ENCODE measurements around the gene PCLO.

GRCh38 chr7:82732677-82733076 lies 430.0 kb downstream of the PCLO start:
- TF ChIP-seq CTCF (IDR thresholded peaks at IDR 0.05), result no peak
- TF ChIP-seq SP1 (CRISPR knock-in tag; conservative IDR thresholded peaks at IDR 0.05), result no peak
- no peak for TF ChIP-seq NR3C1 (CRISPR knock-in tag; conservative IDR thresholded peaks at IDR 0.05; ENCODE audit: low read depth)
- no peak for TF ChIP-seq ZNF121 (CRISPR knock-in tag; IDR thresholded peaks at IDR 0.05)
- TF ChIP-seq NFYB (CRISPR knock-in tag; conservative IDR thresholded peaks at IDR 0.05; ENCODE audit: low read depth), result no peak
- TF ChIP-seq, protein P1, sequence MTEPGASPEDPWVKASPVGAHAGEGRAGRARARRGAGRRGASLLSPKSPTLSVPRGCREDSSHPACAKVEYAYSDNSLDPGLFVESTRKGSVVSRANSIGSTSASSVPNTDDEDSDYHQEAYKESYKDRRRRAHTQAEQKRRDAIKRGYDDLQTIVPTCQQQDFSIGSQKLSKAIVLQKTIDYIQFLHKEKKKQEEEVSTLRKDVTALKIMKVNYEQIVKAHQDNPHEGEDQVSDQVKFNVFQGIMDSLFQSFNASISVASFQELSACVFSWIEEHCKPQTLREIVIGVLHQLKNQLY (CRISPR knock-in tag; IDR thresholded peaks at IDR 0.05), result no peak
- no peak for TF ChIP-seq USF2 (CRISPR knock-in tag; IDR thresholded peaks at IDR 0.05)
- TF ChIP-seq, protein P2, sequence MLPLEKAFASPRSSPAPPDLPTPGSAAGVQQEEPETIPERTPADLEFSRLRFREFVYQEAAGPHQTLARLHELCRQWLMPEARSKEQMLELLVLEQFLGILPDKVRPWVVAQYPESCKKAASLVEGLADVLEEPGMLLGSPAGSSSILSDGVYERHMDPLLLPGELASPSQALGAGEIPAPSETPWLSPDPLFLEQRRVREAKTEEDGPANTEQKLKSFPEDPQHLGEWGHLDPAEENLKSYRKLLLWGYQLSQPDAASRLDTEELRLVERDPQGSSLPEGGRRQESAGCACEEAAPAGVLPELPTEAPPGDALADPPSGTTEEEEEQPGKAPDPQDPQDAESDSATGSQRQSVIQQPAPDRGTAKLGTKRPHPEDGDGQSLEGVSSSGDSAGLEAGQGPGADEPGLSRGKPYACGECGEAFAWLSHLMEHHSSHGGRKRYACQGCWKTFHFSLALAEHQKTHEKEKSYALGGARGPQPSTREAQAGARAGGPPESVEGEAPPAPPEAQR (CRISPR knock-in tag; IDR thresholded peaks at IDR 0.05), result no peak
- no peak for TF ChIP-seq FOXP1 (CRISPR knock-in tag; IDR thresholded peaks at IDR 0.05; ENCODE audit: borderline replicate concordance)
- no peak for TF ChIP-seq ATF3 (CRISPR knock-in tag; conservative IDR thresholded peaks at IDR 0.05)
- no peak for TF ChIP-seq RELA (CRISPR knock-in tag; IDR thresholded peaks at IDR 0.05; ENCODE audit: borderline replicate concordance)
- TF ChIP-seq SMAD4 (CRISPR knock-in tag; IDR thresholded peaks at IDR 0.05), result no peak

Measured in WTC11 (cell line).